NCI-H2029 treated with DMSO at 0.1 percent for 48 hours (cell line): ENCODE measurements around the gene CTSZ.
A peak's percentile ranks its signal among the peaks of the same experiment; 100 is the strongest.
"Not testable (repeated sequence)": the region's sequence is repeated elsewhere in the genome, so short reads cannot be mapped to it uniquely, and the experiment has no call there.

Source experiments
- DNase-seq: peaks from one replicate; lab custom pipeline; 2025; lab: John Stamatoyannopoulos, UW

Gene CTSZ

GRCh38 chr20:58996226-58996611 is 10.8 kb downstream of the CTSZ start:
- no peak for DNase-seq

- no peak for DNase-seq
Observed at GRCh38 chr20:58995461-58996225, 11.4 kb downstream of the CTSZ start.

GRCh38 chr20:58994390-58995159 is 12.5 kb downstream of the CTSZ start:
- no peak for DNase-seq

GRCh38 chr20:58993332-58994248 is 13.5 kb downstream of the CTSZ start:
- no peak for DNase-seq

GRCh38 chr20:58992911-58993310 is 14.1 kb downstream of the CTSZ start:
- DNase-seq: no peak

GRCh38 chr20:58991715-58992114 is 15.3 kb downstream of the CTSZ start:
- DNase-seq: no peak

GRCh38 chr20:58990651-58991445 is 16.2 kb downstream of the CTSZ start:
- no peak for DNase-seq

GRCh38 chr20:58989196-58989595 is 17.9 kb downstream of the CTSZ start:
- DNase-seq: no peak

- no peak for DNase-seq
Observed at GRCh38 chr20:58988565-58988882, 18.5 kb downstream of the CTSZ start.

- DNase-seq: no peak
Observed at GRCh38 chr20:58987790-58988564, 19.1 kb downstream of the CTSZ start.

- no peak for DNase-seq
Observed at GRCh38 chr20:58986968-58987517, 20.0 kb downstream of the CTSZ start.

- no peak for DNase-seq
Observed at GRCh38 chr20:58986286-58986967, 20.6 kb downstream of the CTSZ start.

- DNase-seq: no peak
Observed at GRCh38 chr20:58985656-58986055, 21.4 kb downstream of the CTSZ start.

- no peak for DNase-seq
Observed at GRCh38 chr20:58984691-58985090, 22.4 kb downstream of the CTSZ start.

- DNase-seq: not testable (repeated sequence)
Observed at GRCh38 chr20:58983115-58983468, 24.0 kb downstream of the CTSZ start.

GRCh38 chr20:58982406-58983114 is 24.5 kb downstream of the CTSZ start:
- no peak for DNase-seq

- no peak for DNase-seq
Observed at GRCh38 chr20:58981628-58982364, 25.3 kb downstream of the CTSZ start.

GRCh38 chr20:58980711-58981627 is 26.1 kb downstream of the CTSZ start, which contains the start of gene NELFCD:
Gene NELFCD (plus strand): TSS chr20:58981256. CDS start chr20:58981310, 54 bp downstream.
- peak; percentile 15 for DNase-seq
